ENCODE data around the gene LRRC27. TPM values are rescaled to one million over a fixed set of nuclear protein-coding genes. Genes with fewer than 3 reads are reported as not detected.

The LRRC27 gene
- total RNA-seq, 1 donor from 2014 or later, result 15.5 TPM

GRCh38 chr10:132422903-132423825 lies 91.2 kb downstream of the LRRC27 start:
- Histone ChIP-seq H3K36me3 (no peaks in the 10 kb centered on the region), H3K27me3 (ENCODE audit: low read depth) (no peaks in the 10 kb centered on the region), H3K27ac (peak overlapping the region; percentile 95), H3K4me3 (no peak overlapping the region), H3K4me1 (peaks cover 46% of the 10 kb centered on the region), H3K9me3 (no peaks in the 10 kb centered on the region)
- DNase-seq (no peak), ATAC-seq (no peak)
- intact Hi-C loops (cut with DNase I), result no loop called here
- TF ChIP-seq, protein P1, sequence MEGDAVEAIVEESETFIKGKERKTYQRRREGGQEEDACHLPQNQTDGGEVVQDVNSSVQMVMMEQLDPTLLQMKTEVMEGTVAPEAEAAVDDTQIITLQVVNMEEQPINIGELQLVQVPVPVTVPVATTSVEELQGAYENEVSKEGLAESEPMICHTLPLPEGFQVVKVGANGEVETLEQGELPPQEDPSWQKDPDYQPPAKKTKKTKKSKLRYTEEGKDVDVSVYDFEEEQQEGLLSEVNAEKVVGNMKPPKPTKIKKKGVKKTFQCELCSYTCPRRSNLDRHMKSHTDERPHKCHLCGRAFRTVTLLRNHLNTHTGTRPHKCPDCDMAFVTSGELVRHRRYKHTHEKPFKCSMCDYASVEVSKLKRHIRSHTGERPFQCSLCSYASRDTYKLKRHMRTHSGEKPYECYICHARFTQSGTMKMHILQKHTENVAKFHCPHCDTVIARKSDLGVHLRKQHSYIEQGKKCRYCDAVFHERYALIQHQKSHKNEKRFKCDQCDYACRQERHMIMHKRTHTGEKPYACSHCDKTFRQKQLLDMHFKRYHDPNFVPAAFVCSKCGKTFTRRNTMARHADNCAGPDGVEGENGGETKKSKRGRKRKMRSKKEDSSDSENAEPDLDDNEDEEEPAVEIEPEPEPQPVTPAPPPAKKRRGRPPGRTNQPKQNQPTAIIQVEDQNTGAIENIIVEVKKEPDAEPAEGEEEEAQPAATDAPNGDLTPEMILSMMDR (IDR thresholded peaks at IDR 0.05), result no peak

DNA sequence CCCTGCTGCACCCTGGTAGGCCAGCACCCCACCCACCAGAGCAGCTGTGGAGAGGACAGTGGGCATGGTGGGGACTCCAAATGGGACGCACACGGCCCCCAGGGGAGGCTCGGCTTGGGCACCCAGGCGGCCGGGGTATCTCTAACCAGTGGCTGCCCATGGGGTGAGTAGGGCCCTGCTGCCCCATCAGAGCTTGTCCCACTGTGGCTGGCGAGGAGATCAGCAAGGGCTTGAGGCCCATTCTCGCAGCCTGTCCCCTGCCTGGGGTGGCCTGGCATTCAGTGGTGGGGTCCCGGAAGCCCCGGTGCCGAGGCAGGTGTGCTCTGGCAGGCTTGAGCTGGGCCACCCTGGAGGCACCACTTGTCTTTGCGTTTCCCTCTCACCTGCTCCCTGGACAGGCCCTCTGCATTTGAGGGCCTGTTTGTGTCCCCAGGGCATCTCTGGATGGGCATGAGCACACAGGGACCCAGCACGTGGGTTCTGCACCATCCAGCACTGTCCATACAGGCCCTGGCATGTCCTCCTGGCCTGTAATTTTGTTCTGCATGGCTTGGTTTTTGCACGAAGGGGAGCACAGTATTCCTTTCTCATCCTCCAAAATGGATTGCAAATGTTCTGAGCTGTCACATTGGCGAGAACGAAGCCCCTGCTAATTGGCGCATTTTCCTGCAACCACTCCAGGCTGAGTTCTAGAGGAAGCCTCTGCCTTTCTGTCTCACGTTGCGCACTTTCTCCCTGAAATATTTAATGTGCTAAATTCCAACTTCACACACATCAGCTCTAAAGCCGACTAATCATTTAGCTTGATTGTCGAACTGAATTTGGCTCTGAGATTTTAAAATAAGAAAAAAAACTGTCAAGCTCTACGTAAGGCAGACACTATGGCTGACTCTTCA lies 92.2 kb downstream of the LRRC27 start:
- Histone ChIP-seq H3K27ac (no peak overlapping the region), H3K4me3 (no peak overlapping the region), H3K4me1 (peaks cover 35% of the 10 kb centered on the region), H3K9me3 (no peaks in the 10 kb centered on the region), H3K27me3 (ENCODE audit: low read depth) (no peaks in the 10 kb centered on the region), H3K36me3 (no peaks in the 10 kb centered on the region)
- no peak for ATAC-seq
- no peak for DNase-seq
- TF ChIP-seq, protein P1 (IDR thresholded peaks at IDR 0.05), result no peak
- intact Hi-C loops (cut with DNase I), result no loop called here

- no peaks in the 10 kb centered on the region for H3K27me3 ChIP-seq (ENCODE audit: low read depth)
- H3K4me1 ChIP-seq, result peaks cover 35% of the 10 kb centered on the region
- TF ChIP-seq, protein P1 (IDR thresholded peaks at IDR 0.05), result no peak
- H3K4me3 ChIP-seq, result no peak overlapping the region
- DNase-seq (no peak), ATAC-seq (no peak)
- H3K36me3 ChIP-seq, result no peaks in the 10 kb centered on the region
- H3K9me3 ChIP-seq, result no peaks in the 10 kb centered on the region
- no peak overlapping the region for H3K27ac ChIP-seq
- intact Hi-C loops (cut with DNase I), result no loop called here
Measured at GRCh38 chr10:132425029-132425756, 93.2 kb downstream of the LRRC27 start.

DNA sequence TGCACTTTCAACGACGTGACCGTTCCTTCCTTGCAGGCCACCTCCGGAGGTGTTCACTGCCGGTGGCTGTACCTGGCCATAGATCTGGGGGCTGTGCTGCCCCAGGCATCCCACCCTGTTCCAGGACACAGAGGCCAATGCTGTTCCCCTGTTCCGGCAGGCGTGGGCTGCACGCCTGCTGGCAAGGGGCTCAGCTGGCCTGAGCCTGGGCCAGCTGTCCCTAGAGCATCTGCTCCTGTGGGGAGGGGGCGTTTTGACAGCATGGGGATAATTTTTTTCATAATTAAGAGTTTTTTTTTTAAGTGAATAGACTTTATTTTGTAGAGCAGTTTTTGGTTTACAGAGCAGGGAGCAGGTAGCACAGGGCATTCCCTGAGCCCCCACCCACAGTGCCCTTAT lies 93.8 kb downstream of the LRRC27 start:
- H3K4me1 ChIP-seq, result peaks cover 29% of the 10 kb centered on the region

More for the DNA sequence above, 93.8 kb downstream of the LRRC27 start:
- H3K4me3 ChIP-seq, result no peak overlapping the region
- H3K27me3 ChIP-seq (ENCODE audit: low read depth), result no peaks in the 10 kb centered on the region
- no peaks in the 10 kb centered on the region for H3K9me3 ChIP-seq
- TF ChIP-seq, protein P1 (IDR thresholded peaks at IDR 0.05), result no peak
- no peak for DNase-seq
- no peak for ATAC-seq
- H3K36me3 ChIP-seq, result no peaks in the 10 kb centered on the region
- intact Hi-C loops (cut with DNase I), result no loop called here
- H3K27ac ChIP-seq, result no peak overlapping the region
